A673 (cell line): ENCODE measurements around the gene SH2D3C.

Source experiments
- CTCF ChIP-seq: fragments of 300-800, 200-600 bp; sonication (generic); conservative IDR thresholded peaks from 2 replicates; pipeline ENCODE4 v1.5.1; 2017; ENCODE audit warnings: low read depth, mild to moderate bottlenecking, antibody characterized with exemption, low read length, moderate library complexity, mixed read lengths
- EZH2 ChIP-seq: fragments of 200-600 bp; sonication (generic); IDR thresholded peaks from 2 replicates; pipeline ENCODE4 v1.6.1; 2017; ENCODE audit warnings: borderline replicate concordance, low read depth, mild to moderate bottlenecking, mixed read lengths, antibody characterized with exemption, low read length; ENCODE audit not compliant: poor library complexity, severe bottlenecking

GRCh38 chr9:127789179-127789578, 10.7 kb upstream of the SH2D3C start:
- TF ChIP-seq CTCF = no peak
- TF ChIP-seq EZH2 = no peak
